Fibroblast of the aortic adventitia (primary cell): ENCODE measurements around the gene PHF21A. TPM values are rescaled to one million over a fixed set of nuclear protein-coding genes. Genes with fewer than 3 reads are reported as not detected.

Experiments
- DNase-seq: peaks from one replicate; pipeline ENCODE4 v3.0.0-alpha.2; 2010; ENCODE audit warnings: low read depth
- H3K4me3 ChIP-seq: 2 replicates; pipeline ENCODE4 v1.5.1; 2011; ENCODE audit warnings: low read depth, mild to moderate bottlenecking, control low read depth, low read length, moderate library complexity
- total RNA-seq: library from RNA; depleted of rRNA; stranded (reverse); fragments of >200 nt; gene quantifications from 2 replicates; pipeline ENCODE4 v1.2.3, GENCODE V29; 2012; ENCODE audit warnings: low replicate concordance
- TF ChIP-seq, protein P1 (sequence below): IDR thresholded peaks from 2 replicates; pipeline ENCODE4 v1.5.1; 2011; ENCODE audit warnings: mild to moderate bottlenecking, low read length, control low read depth, inconsistent platforms; ENCODE audit not compliant: insufficient read depth

The PHF21A gene
- total RNA-seq, 1 donor = 22.5 TPM

DNA sequence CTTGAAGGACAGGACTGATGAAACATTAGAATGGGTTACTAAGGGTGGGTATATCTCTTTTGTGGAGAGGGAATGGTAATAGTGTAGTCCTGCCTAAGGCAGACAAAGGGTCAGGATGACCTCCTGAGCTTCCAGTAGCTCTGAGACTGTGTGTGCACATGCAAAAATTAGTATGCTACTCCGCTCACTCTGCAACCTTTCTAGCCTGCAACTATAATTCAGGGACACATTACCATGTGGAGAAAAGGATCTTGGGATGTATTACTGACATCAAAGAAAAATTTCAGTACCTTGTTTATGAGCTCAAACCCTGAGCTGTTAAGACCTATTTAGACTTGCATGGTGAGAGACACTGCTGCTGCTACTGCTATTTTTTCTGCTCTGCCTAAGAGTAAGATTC lies 173.4 kb downstream of the PHF21A start:
- H3K4me3 ChIP-seq = no peak overlapping the region
- TF ChIP-seq, protein P1, sequence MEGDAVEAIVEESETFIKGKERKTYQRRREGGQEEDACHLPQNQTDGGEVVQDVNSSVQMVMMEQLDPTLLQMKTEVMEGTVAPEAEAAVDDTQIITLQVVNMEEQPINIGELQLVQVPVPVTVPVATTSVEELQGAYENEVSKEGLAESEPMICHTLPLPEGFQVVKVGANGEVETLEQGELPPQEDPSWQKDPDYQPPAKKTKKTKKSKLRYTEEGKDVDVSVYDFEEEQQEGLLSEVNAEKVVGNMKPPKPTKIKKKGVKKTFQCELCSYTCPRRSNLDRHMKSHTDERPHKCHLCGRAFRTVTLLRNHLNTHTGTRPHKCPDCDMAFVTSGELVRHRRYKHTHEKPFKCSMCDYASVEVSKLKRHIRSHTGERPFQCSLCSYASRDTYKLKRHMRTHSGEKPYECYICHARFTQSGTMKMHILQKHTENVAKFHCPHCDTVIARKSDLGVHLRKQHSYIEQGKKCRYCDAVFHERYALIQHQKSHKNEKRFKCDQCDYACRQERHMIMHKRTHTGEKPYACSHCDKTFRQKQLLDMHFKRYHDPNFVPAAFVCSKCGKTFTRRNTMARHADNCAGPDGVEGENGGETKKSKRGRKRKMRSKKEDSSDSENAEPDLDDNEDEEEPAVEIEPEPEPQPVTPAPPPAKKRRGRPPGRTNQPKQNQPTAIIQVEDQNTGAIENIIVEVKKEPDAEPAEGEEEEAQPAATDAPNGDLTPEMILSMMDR = no peak
- DNase-seq = no peak

DNA sequence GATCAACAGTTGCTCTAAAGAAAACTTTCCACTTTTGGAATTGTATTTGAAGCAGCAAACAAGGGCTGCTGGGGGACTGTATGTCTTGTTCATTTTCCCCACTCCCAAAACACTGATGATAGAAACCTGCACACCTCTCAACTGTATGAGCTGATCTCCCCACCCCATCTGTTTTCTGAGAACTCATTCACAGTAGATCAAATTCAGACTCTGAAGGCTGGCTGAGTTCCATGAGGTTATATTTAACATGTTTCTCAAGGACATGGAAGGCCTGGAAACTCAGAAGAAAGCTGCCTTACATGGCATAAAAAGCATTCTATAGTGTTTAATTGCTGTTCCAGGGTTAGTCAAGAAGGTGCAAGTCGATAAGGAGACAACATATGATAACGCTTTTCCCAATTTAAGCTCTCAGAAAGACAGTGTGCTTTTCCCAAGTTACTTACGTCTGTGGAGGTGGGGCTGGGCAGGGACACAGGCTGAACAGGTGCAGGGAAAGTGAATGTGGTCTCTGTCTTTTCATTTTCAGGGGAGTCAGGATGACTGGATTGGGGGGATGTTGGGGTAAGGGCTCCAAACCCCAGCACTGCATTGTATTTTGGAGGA lies 175.8 kb downstream of the PHF21A start:
- TF ChIP-seq, protein P1 = no peak
- no peak for DNase-seq
- no peak overlapping the region for H3K4me3 ChIP-seq

DNA sequence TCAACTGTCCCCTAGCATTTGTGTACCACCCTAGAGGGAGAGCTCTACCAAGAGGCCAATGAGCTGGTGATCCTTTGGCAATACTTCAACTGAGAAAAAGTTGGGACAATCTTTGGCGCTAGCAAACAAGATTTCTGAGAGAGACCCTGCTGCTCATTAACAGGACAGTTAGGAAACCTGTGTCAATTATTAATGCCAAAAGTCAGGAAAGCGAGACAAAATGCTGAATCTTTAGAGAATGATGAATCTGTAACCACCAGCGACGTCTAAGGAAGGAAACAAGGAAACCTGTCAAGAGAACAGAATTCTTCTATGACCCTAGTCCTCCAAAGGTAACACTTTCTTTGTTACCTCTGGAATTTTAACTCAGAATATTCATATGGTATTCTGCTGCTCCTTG lies 178.9 kb downstream of the PHF21A start:
- TF ChIP-seq, protein P1 = no peak
- DNase-seq = no peak

DNA sequence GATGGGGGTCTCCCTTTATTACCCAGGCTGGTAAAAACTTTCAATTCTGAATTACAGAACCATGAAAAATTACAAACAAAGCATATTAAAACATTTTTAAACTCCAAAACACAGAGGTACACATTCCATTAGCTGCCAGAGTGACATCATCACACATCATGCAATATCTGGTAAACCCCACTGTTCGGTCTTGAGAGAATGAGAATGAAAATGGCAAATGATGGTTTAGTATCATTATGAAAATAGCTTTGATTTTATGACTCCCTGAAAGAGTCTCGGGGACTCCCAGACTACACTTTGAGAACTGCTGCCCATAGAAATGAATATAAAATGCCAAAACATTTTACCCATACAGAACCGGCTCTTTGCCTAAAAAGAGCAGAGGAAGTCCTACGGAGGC lies 180.0 kb downstream of the PHF21A start:
- no peak overlapping the region for H3K4me3 ChIP-seq
- no peak for DNase-seq
- TF ChIP-seq, protein P1 = no peak

More for the DNA sequence above, 178.9 kb downstream of the PHF21A start:
- no peak overlapping the region for H3K4me3 ChIP-seq

DNA sequence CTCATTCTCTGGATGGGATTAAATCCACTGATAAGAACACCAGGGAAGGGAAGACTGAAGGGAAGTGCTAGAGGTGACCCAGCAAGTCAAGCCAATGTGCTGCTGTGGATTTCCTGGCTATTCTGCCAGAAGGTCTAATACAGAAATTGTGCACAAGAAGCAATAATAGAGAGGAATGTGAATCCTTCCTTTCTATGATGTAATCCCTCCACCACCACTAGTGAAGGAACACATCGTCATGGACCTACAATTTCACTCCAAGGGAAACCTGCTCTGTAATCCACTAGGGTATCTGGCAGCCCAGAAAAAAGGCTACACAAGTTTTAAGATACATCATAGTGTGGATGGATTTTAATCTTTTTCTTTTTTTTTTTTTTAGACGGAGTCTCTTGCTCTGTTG lies 181.4 kb downstream of the PHF21A start:
- TF ChIP-seq, protein P1 = no peak
- no peak overlapping the region for H3K4me3 ChIP-seq
- DNase-seq = peak; percentile 15

DNA sequence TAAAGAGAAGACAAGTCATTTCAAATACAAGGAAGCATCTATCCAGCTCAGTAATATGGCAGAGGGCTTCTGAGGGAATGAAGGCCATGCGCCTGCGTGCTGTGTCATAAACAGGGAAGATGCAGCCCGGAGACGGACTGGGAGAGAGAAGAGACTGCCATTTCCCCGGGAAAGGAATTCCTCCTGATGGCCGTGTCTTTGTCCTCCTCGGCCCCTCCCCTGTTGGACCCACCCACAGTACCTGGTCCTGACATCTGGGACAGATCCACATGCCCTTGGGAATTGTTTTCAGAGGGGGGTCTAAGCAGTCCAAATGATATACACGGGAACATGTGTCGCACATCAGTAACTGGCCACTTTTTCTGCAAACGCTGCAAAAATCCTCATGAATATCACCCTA lies 183.3 kb downstream of the PHF21A start:
- TF ChIP-seq, protein P1 = no peak
- DNase-seq = no peak
- no peak overlapping the region for H3K4me3 ChIP-seq

DNA sequence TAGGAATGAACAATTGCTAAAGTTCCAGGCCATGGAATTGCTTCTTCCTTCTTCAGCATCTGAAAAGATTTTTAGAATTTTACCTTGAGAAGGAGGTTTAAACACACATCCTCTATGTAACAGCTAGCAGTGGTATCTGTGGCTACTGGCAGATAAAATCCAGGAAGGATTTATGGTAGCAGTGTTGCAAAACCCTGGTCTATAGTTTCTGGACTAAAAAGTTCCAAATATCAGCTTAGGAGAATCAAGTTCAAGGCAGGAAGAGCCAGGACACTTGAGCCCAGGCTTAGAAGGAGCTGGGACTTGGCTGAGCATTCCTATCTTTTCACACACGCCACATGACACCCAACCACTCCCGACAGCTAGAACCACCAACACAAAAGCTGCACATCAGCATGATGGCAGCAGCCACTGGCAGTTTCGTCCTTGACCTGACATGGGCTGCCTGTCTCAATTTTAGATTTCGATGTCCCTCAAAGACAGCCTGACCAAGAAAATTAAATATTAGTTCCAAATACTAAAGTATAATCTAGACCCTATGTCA lies 184.7 kb downstream of the PHF21A start:
- DNase-seq = no peak
- TF ChIP-seq, protein P1 = no peak
- no peak overlapping the region for H3K4me3 ChIP-seq
